Fibroblast of skin of abdomen (primary cell): Measurements from ENCODE around the gene PBXIP1.
A peak's percentile ranks its signal among the peaks of the same experiment; 100 is the strongest.

Experiments
- DNase-seq: peaks from one replicate; pipeline ENCODE4 v3.0.0-alpha.2; 2013

The PBXIP1 gene

DNA sequence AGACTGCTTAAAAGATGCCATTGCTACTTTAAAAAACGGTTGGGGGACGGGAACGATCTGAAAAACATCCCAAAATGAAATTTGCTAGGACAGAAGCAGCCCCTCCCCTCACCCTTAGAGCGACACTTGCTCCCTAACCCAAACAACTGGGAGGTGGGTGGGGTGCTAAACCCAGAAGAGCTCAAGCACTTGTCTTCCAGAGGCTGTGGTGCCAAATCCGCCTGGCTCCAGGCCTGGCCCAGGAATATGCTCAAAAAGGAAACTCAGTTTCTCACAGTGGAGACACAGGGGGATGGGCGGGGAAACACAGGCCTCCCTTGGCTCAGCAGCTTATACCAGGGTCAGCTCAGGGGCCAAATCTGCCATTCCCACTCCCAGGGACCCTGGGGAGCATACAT is 644 bp upstream of the PBXIP1 start:
- DNase-seq: no peak

DNA sequence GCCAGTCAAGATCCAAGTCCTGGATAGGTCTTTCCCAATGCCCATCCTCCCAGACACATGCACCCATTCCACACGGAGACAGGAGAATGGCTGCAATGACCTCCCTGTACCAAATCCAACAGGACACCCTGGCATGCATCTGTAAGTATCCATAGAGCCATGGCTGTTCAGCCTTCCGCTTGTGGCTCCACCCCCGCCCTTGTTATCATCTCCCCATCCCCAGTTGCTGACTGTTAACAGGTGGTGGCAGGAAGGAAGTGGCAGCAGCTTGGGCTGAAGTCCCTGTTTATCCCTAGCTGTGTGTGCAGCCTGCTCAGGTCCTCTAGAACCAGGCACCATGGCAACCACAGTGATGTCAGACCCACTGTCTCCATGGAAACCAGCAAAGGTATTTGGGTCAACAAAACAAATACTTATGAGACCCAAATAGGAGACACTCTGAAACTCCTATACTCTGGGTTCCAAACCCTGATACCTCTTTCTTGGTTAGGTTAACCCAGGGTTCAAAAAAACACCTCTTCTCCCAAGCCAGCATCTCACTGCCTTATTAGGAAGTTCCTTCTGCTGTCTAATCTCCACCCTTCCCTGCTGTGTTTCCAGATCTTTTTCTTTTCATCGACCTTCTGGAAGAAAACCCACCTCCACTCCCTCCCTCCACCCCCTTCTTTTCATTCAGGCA is 721 bp downstream of the PBXIP1 start:
- DNase-seq: peak; percentile 38

DNA sequence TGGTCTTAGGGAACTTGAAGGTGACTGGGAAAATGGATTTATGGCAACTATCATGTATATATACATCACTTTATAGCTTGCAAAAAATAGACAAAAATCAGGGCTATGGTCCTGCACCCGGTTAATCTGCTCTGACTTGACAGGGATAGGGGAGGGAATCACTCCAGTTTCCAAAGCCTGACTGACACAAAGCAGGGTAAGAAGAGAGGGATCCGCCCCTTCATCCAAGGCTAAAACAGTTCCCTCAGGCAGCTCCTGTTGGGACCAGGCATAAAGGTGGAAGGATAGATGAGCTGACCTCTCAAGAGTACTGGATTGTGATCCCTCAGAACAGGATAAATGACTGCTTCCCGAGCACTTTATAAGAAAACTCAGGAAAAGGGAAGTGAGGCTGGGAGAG is 1.4 kb downstream of the PBXIP1 start:
- no peak for DNase-seq

GRCh38 chr1:154953611-154954038 is 2.3 kb downstream of the PBXIP1 start:
- DNase-seq: no peak

DNA sequence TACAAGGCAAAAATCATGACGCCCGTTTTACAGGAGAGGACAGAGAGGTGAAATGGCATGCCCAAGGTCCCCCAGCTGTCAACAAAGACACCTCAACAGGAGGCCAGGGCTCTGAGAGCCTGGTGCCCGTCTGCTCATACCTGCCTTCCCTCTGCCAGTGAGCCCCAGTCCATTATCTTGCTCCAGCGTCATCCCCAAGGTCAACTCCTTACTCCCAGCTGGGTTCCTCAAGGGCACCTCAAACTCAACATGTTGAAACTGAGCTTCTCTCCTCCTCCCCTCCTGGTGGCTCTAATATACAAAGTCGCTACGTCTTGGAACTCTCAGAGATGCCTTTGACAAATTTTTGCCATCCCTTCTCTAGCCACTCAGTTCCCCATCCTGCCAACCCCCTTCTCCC is 3.2 kb downstream of the PBXIP1 start:
- DNase-seq: no peak

DNA sequence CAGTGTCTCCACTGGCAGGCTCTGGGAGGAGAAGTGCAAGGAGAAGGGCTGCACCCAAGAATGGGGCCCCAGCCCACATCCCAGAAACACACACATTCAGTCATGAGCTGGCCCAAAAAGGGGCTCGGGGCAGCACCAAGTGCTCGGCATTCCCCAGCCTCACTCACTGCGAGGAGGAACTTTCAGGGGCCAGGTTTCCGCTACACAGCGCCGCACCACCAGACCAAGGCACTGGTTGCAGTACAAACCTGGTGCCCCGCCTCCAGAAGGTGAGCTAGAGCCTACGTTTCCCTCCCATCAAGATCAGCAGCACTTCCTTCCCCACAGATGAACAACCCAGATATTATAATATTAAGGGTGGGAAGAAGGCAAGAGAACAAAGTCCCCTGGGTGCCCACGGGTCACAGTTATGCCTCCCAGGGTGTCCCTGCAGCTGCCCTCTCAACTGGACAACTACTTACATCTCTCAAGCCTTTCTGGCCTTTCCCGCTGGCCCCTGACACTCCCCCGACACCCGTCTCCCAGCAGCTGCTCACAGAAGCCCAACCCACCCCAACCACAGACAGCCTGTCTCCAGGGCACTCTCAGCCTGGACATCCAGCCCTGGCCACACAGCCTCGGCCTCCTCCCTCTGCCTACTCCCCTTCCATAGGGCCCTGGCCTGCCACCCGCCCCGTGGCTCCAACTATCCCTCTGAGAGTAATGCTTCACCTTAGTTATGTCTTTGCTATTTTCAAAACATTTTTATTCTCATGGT is 3.8 kb downstream of the PBXIP1 start:
- DNase-seq: no peak

- no peak for DNase-seq
Observed at GRCh38 chr1:154948079-154948478, 7.8 kb downstream of the PBXIP1 start.

- no peak for DNase-seq
Observed at GRCh38 chr1:154945962-154946850, 9.7 kb downstream of the PBXIP1 start.

GRCh38 chr1:154945160-154945961 is 10.5 kb downstream of the PBXIP1 start:
- DNase-seq: no peak

- no peak for DNase-seq
Observed at GRCh38 chr1:154944401-154945159, 11.3 kb downstream of the PBXIP1 start.

DNA sequence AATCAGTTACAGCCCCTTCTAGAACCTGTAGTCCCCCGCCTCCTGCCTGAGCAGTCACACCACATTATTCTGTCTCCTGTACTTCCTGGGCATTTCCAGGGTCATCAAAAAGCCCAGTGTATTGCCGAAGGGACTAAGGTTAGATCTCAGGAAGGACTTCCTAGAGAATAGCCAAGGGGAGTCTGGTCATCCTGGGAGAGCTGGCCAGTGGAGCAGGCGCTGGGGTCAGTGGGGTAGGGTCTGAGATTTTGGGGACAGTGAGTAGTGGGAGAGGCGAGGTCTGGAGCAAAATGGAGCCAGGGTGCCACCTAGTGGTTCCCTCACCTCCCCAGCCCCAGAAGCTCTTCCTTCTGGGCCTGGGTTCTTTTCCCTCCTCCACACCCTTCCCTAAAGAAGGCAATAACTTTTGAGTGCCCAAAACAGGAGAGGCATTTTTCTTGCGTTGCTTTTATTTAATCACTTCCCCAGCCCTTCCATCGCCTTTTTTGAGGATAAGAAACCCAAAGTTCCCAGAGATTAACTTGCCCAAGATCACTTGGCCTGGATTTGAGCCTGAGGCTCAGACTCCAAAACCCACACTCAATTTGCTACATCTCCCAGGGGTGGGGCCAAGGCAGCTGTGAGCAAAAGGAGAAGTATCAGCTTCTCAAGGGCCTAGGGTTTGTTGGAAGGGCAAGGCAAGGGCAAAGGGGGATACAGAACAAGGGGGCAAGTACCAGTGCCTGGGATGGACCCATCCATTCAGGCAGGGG is 12.1 kb downstream of the PBXIP1 start:
- no peak for DNase-seq

DNA sequence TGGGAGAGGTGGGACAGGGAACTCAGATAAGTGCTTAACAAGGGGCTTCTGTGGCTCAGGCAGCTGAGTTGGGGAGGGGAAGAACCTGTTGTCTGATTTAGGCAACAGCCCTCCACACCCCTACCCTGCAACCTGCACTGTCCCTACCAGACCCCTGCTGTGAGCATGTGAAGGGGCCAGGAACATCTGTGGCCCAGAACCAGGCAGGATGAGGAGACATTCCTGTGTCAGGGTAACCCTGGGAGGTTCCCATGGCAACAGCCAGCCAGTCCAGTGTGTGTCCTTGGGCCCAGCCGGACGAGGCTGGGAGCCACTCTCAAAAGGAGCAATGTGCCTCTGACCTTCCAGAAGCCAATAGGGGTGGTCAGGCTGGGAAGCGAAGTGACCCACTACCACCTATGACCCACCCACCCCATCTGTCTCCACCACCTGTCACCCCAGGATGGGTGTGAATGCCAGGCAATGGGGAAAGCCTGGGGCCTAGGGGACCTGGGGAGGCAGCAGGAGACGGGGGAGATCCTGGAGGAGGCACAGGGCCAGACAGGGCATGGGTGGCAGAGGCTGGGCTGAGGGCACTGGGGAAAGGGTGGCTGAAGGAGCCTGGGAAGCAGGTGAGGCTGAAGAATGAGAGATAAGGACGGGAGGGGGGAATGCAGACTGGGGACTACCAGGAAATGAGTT is 14.4 kb downstream of the PBXIP1 start:
- DNase-seq: no peak

GRCh38 chr1:154940651-154941194 is 15.2 kb downstream of the PBXIP1 start:
- DNase-seq: no peak

DNA sequence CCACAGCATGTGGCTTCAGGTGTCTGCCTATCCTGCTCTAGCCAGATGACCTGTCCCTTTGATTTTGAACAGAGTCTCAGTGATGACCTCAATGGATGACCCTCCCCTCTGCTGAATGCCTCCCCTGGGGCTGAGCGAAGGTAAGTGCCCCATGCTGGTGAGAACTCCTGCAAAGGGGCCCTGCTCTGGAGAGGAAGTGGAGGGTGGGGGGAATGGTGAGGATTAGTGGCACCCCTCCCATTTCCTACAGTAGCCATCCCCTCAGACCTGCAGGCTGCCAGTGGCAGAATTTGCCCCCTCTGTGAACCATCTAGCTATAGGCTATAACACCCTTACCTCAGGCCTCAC is 15.7 kb downstream of the PBXIP1 start:
- no peak for DNase-seq

DNA sequence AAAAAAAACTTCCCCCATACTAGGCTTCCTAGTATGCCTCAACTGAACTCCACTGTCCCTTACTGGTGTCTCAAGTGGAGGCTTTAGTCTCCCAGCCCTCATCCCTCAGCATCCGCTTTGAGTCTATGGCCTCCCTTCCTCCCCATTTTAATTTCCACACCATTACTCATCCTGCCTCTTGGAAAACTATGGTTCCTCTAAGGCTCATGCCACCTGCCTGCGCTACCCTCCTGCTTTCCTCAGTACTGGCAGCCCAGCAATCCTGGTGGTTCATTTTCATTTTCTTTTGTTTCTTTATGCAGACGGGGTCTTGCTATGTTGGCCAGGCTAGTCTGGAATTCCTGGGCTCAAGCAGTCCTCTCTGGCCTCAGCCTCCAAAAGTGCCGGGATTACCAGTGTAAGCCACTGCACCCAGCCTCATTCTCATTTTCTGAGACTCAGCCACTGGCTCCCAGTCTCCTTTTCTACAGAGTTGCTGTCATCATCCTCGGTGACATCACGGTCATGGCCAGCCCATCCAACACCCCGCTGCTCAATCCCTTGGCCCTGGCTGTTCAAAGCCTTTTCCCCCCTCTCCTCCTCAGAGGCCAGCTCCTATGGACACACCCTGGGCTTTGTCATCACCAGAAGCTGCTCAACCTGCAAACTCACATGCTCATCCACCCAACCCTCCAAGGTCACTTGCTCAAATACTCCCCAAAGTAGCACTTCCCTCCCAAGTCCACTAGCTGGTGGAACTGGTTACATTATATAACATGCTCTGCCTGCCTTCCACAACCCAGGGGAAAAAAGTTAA is 17.1 kb downstream of the PBXIP1 start:
- no peak for DNase-seq

DNA sequence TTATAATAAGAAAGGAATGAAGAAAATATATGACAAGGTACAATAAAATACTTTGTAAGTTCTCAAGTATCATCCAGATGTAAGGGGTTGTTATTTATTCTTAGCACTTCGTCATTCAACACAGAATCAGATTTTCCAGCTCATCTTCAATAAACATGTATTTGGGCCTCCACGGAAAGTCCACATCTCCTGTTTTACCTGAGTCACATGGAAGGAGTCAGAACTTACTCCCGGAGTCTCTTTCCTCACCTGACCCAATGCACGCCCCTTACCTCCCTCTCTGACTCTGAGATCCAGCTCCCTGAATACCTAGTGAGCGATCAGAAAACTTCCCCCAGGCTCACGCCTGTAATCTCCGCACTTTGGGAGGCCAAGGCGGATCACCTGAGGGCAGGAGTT is 17.9 kb downstream of the PBXIP1 start:
- DNase-seq: no peak

DNA sequence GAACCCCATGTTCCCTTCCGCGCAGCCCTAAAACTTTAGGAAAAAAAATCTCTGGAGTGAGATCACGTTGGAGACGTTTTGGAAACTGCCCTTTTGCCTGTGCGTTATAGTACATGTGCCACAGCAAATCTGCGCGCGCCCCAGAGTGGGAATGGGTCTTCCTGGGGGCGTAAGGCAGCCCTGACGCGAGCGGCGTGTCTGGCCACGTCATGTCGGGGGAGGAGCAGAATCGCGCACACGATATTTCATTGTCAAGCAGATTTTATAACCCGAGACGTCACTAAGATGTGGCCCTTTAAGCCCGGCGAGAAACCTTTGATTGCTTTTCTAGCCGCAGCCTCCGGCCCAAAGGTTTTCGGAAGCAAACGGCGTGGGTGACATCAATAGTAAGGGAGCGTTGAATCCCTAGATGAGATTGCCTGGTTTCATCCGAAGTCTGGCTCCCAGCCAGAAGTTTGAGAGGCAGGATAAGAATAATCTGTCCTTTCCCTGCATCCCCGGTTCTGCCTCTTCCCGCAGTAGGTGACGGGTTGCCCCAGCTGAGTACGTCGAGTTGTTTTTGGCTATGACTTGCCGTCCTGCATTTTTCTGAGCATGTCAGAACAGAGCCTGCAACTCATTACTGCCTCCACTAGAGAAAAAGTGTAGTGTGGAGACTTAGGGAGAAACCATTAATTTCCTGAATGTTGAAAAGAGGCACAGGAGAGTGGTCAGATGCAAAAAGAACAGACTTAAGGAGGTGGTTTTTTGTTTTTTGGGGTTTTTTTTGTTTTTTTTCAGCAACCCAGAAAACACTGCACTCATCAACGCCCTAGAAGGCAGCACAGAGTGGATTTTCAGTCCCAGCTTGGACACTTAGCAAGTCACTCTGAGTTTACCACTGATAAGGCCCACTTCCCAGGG is 18.6 kb downstream of the PBXIP1 start:
- DNase-seq: peak; percentile 95

GRCh38 chr1:154936555-154937084 is 19.3 kb downstream of the PBXIP1 start, which contains the start of gene PMVK:
PMVK (minus strand) TSS chr1:154936719; CDS start chr1:154936685, 34 bp downstream.
- DNase-seq: peak; percentile 97
